HepG2 (cell line): ENCODE results near the gene NEDD8. TPM values are rescaled to one million over a fixed set of nuclear protein-coding genes. Genes with fewer than 3 reads are reported as not detected.

Experiments
- ARHGAP35 ChIP-seq: sonication (generic); formaldehyde crosslinking; IDR thresholded peaks from 2 replicates; pipeline ENCODE4 v1.9.0; 2022; ENCODE audit warnings: mild to moderate bottlenecking, inconsistent platforms, moderate library complexity, missing genetic modification reagents, borderline replicate concordance
- ATF7-NPFF ChIP-seq: sonication (generic); formaldehyde crosslinking; IDR thresholded peaks from 2 replicates; pipeline ENCODE4 v1.8.1; 2023; ENCODE audit warnings: mild to moderate bottlenecking, low read depth, missing genetic modification reagents, moderate library complexity
- CENPX ChIP-seq: sonication (generic); formaldehyde crosslinking; IDR thresholded peaks from 2 replicates; pipeline ENCODE4 v1.9.0; 2021; ENCODE audit warnings: mild to moderate bottlenecking, missing genetic modification reagents, moderate library complexity
- E2F5 ChIP-seq: sonication (generic); formaldehyde crosslinking; conservative IDR thresholded peaks from 2 replicates; pipeline ENCODE4 v1.4.0; 2020; ENCODE audit warnings: missing genetic modification reagents
- FOXC1 ChIP-seq: sonication (generic); formaldehyde crosslinking; IDR thresholded peaks from 2 replicates; pipeline ENCODE4 v1.8.0; 2022; ENCODE audit warnings: mild to moderate bottlenecking, missing genetic modification reagents, borderline replicate concordance
- GZF1 ChIP-seq: sonication (generic); formaldehyde crosslinking; IDR thresholded peaks from 2 replicates; pipeline ENCODE4 v1.5.1; 2020; ENCODE audit warnings: mild to moderate bottlenecking, missing genetic modification reagents
- KMT2B ChIP-seq: IDR thresholded peaks from 2 replicates; pipeline ENCODE4 v1.6.1; 2016; ENCODE audit warnings: missing genetic modification reagents, missing compliant biosample characterization
- MAFG ChIP-seq: sonication (generic); formaldehyde crosslinking; IDR thresholded peaks from 2 replicates; pipeline ENCODE4 v1.5.1; 2020; ENCODE audit warnings: mild to moderate bottlenecking, missing genetic modification reagents
- NCOA1 ChIP-seq: sonication (generic); formaldehyde crosslinking; IDR thresholded peaks from 2 replicates; pipeline ENCODE4 v1.9.0; 2021; ENCODE audit warnings: missing genetic modification reagents
- PBX2 ChIP-seq: IDR thresholded peaks from 2 replicates; pipeline ENCODE4 v1.6.1; 2016; ENCODE audit warnings: control low read depth
- RBM22 ChIP-seq: fragments of 200-400 bp; formaldehyde crosslinking; optimal IDR thresholded peaks from 2 replicates; pipeline ENCODE3; 2017; ENCODE audit warnings: mild to moderate bottlenecking, low read length, moderate library complexity
- SETDB1 ChIP-seq: sonication (generic); formaldehyde crosslinking; IDR thresholded peaks from 2 replicates; pipeline ENCODE4 v1.5.1; 2020; ENCODE audit warnings: missing genetic modification reagents, mild to moderate bottlenecking, borderline replicate concordance
- SP2 ChIP-seq: sonication (generic); formaldehyde crosslinking; IDR thresholded peaks from 2 replicates; pipeline ENCODE4 v1.5.1; 2020; ENCODE audit warnings: mild to moderate bottlenecking, missing genetic modification reagents
- TCF12 ChIP-seq, 2 experiments: fragments of 450-650 bp in 1 of 2; sonication (generic) in 1 of 2; formaldehyde crosslinking in 1 of 2; IDR thresholded peaks; 2 replicates each; pipeline versions ENCODE4 v1.6.1 to v1.8.0; 2017 to 2022; ENCODE audit warnings: antibody characterized with exemption in 1 of 2, mild to moderate bottlenecking in 1 of 2, missing genetic modification reagents in 1 of 2, moderate library complexity in 1 of 2
- ZFP36L2 ChIP-seq: sonication (generic); formaldehyde crosslinking; IDR thresholded peaks from 2 replicates; pipeline ENCODE4 v1.4.0; 2020; ENCODE audit warnings: missing genetic modification reagents
- ZNF138 ChIP-seq: sonication (generic); formaldehyde crosslinking; IDR thresholded peaks from 2 replicates; pipeline ENCODE4 v1.5.0; 2020; ENCODE audit warnings: mild to moderate bottlenecking, low read depth, missing genetic modification reagents
- ZNF318 ChIP-seq: sonication (generic); formaldehyde crosslinking; IDR thresholded peaks from 2 replicates; pipeline ENCODE4 v1.4.0; 2020; ENCODE audit warnings: mild to moderate bottlenecking, missing genetic modification reagents
- ZNF354B ChIP-seq: sonication (generic); formaldehyde crosslinking; IDR thresholded peaks from 2 replicates; pipeline ENCODE4 v1.8.0; 2022; ENCODE audit warnings: mild to moderate bottlenecking, missing genetic modification reagents
- ZNF501 ChIP-seq: sonication (generic); formaldehyde crosslinking; IDR thresholded peaks from 2 replicates; pipeline ENCODE4 v1.5.1; 2020; ENCODE audit warnings: mild to moderate bottlenecking, moderate library complexity, missing genetic modification reagents
- polyA plus RNA-seq, 8 experiments: library from polyadenylated mRNA; depleted of rRNA in 3 of 8; stranded (reverse) in 7 of 8; unstranded in 1 of 8; fragments of >200 nt; fragmentation: Illumina TruSeq in 4 of 8; extraction: Trizol in 4 of 8; gene quantifications; 2 replicates each; pipeline versions ENCODE4 v1.2.1 to v1.2.3, GENCODE V29; 2011 to 2016; ENCODE audit warnings: low read depth in 4 of 8, missing spikeins in 1 of 8, mixed read lengths in 1 of 8; ENCODE audit not compliant: insufficient read depth in 1 of 8
- total RNA-seq, 5 experiments: library from RNA; depleted of rRNA; stranded (reverse); fragments of >200 nt; fragmentation: Illumina TruSeq; extraction: Trizol; gene quantifications; 2 replicates each; pipeline ENCODE4 v1.2.3, GENCODE V29; 2016; ENCODE audit warnings: low read depth in 1 of 5

The NEDD8 gene
- total and polyA plus RNA-seq, 2 of the 13 experiments (the other 11 are each of a cell fraction or from before 2014, with no cell fraction given), result 535 to 713 TPM

- TF ChIP-seq ARHGAP35 (CRISPR knock-in tag) (no peak), NCOA1 (CRISPR knock-in tag) (peak; percentile 56; the same call in 1 of the 2 replicates), CENPX (CRISPR knock-in tag) (no peak), ZNF501 (CRISPR knock-in tag) (0 out of 2 replicates have a peak, but pooled peaks have one; percentile 15), FOXC1 (CRISPR knock-in tag) (peak; percentile 77; the same call in 1 of the 2 replicates), ZNF354B (0 out of 2 replicates have a peak, but pooled peaks have one; percentile 38), KMT2B (CRISPR knock-in tag) (no peak), MAFG (CRISPR knock-in tag) (no peak), ZNF318 (CRISPR knock-in tag) (peak; percentile 72; the same call in 1 of the 2 replicates), GZF1 (CRISPR knock-in tag) (0 out of 2 replicates have a peak, but pooled peaks have one; percentile 74), TCF12 (IDR thresholded peaks at IDR 0.05) (no peak), TCF12 (CRISPR knock-in tag; IDR thresholded peaks at IDR 0.05) (0 out of 2 replicates have a peak, but pooled peaks have one; percentile 10), PBX2 (peak; percentile 43; the same call in 1 of the 2 replicates), RBM22 (no peak), E2F5 (0 out of 2 replicates have a peak, but pooled peaks have one; percentile 6), ATF7-NPFF (CRISPR knock-in tag) (0 out of 2 replicates have a peak, but pooled peaks have one; percentile 20), ZFP36L2 (CRISPR knock-in tag) (no peak), SETDB1 (no peak), ZNF138 (CRISPR knock-in tag) (no peak), SP2 (CRISPR knock-in tag) (0 out of 2 replicates have a peak, but pooled peaks have one; percentile 4)
Observed at GRCh38 chr14:24251880-24252288, 19.7 kb upstream of the NEDD8 start (continued).
